ENCODE results near the gene FOXO3B.
"Not testable (repeated sequence)": the region's sequence is repeated elsewhere in the genome, so short reads cannot be mapped to it uniquely, and the experiment has no call there.

FOXO3B gene

DNA sequence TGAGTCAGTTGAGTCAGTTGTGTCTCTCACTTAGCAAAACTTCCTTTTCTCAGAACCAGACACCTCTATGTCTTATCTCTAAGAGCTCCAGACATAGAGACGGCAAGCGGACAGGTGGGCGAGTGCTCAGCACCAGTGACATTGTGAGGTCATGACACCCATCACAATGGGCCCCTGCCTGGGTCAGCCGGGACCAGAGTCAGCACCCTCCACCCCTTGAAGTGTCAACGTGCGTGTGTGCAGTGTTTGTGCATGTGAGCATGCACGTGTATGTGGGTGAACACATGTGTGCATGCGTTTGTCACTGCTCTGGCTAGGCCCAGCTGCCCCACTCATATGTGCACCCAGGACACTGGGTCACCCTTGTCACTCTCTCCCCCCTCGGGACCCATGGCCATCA lies 37.8 kb downstream of the FOXO3B start, which contains the start of gene TBC1D28:
TBC1D28 (minus strand) TSS at position 101 of the 400 bp plus-strand sequence. CDS start 3,039 bp downstream, outside the sequence.
- DNase-seq: not testable (repeated sequence)

DNA sequence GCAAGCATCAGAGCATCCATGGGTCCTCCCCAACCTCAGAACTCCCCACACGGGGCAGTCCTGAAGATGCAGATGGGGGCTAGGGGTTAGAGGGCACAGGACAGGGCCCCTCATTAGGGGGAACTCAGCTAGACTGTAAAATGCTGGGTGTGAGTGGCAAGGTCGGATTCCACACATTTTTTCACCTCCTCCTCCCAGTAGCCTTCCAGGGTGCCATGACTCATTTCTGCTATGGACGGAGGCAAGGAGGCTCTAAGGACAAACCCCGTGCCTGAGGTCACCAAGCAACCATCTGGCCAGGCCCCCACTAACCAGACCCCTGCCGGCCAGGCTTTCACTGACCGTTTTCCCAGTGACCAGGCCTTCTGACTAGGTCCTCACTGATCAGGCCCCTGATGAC lies 39.0 kb downstream of the FOXO3B start:
- DNase-seq: not testable (repeated sequence)

- DNase-seq: not testable (repeated sequence)
Measured at GRCh38 chr17:18638357-18638756, 43.8 kb downstream of the FOXO3B start.

DNA sequence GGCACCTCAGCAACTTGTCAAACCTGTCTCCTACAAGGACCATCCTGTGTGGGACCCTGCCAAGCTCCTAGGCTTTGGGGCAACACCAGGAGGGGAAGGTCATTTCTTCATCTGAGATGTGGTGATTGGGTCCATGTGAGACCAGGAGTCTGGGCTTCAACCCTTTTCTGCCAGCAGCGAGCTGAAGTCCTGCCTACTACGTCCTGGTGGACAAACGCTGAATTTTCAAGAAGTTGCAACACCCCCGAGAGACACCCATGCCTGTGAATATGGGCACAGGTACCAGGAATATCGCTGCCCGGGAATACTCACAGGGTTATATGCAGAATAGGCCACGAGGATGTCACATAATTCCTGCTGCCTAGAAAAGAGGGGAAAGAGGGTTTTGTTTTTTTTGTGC lies 45.9 kb downstream of the FOXO3B start:
- not testable (repeated sequence) for DNase-seq

DNA sequence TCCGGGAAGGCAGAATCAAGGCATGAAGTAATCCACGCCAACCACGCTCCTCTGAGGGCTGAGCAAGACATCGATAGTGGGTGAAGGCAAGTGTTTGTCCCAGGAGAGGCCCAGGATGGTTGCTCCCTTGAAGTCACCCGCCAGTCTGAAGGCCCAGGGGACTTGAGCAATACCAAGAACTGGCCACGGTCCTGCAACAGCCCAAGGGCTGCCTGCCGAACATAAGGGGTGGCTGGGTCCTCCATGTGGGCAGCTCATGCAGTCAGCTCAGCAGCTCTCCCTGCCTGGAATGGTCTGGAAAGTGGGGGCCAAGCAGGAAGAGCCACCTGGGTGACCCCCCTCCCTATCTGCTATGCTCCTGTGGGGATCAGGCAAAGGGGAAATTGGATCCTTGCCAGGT lies 46.3 kb downstream of the FOXO3B start:
- not testable (repeated sequence) for DNase-seq

- not testable (repeated sequence) for DNase-seq
Measured at GRCh38 chr17:18634550-18635263, 47.4 kb downstream of the FOXO3B start.
